ENCODE data around the gene TAF3. TPM values are rescaled to one million over a fixed set of nuclear protein-coding genes. Genes with fewer than 3 reads are reported as not detected.

TAF3 gene
- total RNA-seq, 1 donor from 2014 or later: 8.5 TPM

DNA sequence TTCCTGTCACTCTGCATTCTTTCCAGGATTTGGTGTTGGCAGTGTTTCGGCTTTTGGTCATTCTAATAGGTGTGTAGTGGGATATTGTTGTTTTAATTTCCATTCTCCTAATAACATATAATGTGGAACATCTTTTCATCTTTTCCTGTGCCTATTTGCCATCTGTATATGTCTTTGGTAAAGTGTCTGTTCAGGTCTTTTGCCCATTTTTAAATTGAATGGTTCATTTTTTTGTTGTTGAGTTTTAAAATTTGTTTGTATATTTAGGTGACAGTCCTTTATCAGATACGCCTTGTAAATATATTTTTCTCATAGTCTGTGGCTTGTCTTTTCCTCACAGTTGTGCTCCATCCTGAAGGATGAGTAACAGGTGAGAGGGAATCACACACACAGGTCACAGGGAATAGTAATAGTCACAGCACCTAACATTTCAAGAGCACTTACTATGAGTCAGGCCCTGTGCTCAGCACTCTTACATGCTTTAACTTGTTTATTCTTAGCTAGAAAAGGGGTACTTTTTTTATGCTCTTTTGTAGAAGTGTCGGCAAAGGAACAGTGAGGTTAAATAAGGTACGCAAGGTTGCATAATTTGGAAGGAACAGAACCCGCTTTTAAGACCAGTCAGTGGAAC lies 119.1 kb downstream of the TAF3 start:
- TF ChIP-seq, protein P1, sequence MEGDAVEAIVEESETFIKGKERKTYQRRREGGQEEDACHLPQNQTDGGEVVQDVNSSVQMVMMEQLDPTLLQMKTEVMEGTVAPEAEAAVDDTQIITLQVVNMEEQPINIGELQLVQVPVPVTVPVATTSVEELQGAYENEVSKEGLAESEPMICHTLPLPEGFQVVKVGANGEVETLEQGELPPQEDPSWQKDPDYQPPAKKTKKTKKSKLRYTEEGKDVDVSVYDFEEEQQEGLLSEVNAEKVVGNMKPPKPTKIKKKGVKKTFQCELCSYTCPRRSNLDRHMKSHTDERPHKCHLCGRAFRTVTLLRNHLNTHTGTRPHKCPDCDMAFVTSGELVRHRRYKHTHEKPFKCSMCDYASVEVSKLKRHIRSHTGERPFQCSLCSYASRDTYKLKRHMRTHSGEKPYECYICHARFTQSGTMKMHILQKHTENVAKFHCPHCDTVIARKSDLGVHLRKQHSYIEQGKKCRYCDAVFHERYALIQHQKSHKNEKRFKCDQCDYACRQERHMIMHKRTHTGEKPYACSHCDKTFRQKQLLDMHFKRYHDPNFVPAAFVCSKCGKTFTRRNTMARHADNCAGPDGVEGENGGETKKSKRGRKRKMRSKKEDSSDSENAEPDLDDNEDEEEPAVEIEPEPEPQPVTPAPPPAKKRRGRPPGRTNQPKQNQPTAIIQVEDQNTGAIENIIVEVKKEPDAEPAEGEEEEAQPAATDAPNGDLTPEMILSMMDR (IDR thresholded peaks at IDR 0.05): no peak
- no peak for DNase-seq (ENCODE audit: low spot score in 2 of 2)
- Histone ChIP-seq H3K4me1 (no peaks in the 10 kb centered on the region), H3K4me3 (no peak overlapping the region), H3K27ac (no peak overlapping the region), H3K36me3 (no peaks in the 10 kb centered on the region), H3K9me3 (peaks cover 0 to 4% of the 10 kb centered on the region in 2 donors), H3K27me3 (no peaks in the 10 kb centered on the region)
- intact Hi-C loops (cut with DNase I): no loop called here

DNA sequence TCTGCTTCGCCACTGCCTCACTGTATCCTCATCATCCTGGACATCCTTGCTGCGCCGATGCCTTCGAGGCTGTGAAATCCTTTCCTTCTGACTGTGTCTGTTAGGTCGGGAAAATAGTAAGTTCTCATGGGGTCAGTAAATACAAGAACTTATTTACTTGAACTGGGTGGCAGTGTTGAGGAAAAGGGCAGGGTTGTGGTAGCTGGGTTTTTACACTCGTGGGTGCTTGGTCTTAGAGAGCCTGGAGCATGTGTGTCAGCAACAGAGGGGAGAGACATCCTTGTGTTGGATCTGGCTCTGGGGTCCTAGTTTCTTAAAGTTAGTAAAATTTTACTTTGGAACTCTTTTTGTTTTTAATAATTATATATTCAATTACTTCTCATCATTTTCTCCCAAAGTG lies 123.3 kb downstream of the TAF3 start:
- no peak for DNase-seq (ENCODE audit: low spot score in 2 of 2)
- Histone ChIP-seq H3K36me3 (no peaks in the 10 kb centered on the region), H3K4me3 (no peak overlapping the region), H3K4me1 (no peaks in the 10 kb centered on the region), H3K27me3 (no peaks in the 10 kb centered on the region), H3K27ac (no peak overlapping the region), H3K9me3 (peaks cover 0 to 4% of the 10 kb centered on the region in 2 donors)
- TF ChIP-seq, protein P1 (IDR thresholded peaks at IDR 0.05): no peak
- intact Hi-C loops (cut with DNase I): no loop called here

DNA sequence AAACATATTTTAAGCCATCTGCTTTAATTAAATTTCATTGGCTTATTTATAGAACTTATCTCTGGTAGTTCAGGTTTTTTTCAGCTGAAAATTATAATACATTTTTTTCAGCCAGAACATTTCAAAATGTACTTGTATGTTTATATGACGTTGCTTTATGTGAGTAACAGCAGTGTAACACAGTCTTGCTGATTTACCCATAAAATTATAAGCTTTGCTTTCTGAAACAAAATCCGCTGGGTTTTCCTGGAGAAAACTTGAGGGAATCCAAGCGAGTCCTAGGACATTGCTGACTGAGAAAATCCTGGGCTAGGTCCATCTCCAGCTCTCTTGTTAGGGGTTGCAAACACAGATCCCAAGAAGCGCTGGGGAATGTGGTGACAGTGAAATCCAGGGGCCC lies 124.0 kb downstream of the TAF3 start:
- no peak for DNase-seq (ENCODE audit: low spot score in 2 of 2)
- H3K27ac ChIP-seq: no peak overlapping the region
- TF ChIP-seq, protein P1 (IDR thresholded peaks at IDR 0.05): no peak

DNA sequence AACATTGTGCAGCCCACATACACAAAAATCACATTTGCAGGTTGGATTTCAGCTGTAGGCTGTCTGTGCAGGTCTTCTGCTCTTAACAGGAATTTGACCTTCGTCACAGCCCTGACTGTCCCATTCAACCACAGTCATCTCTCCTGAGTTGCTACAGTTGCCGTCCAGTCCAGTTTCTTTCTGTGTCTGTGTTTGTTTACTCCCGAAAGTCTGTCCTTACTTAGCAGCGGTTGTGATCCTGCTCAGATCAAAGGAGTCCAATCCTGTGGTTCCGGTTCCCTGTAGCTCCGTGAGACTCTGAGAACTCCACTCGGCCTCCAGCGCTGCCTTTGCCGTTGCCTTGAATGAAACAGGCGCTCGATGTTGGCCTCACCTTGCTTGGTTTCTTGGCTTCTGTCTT lies 124.6 kb downstream of the TAF3 start:
- TF ChIP-seq, protein P1 (IDR thresholded peaks at IDR 0.05): no peak
- Histone ChIP-seq H3K36me3 (no peaks in the 10 kb centered on the region), H3K9me3 (peaks cover 0 to 4% of the 10 kb centered on the region in 2 donors), H3K27me3 (no peaks in the 10 kb centered on the region), H3K4me3 (no peak overlapping the region), H3K27ac (no peak overlapping the region), H3K4me1 (no peaks in the 10 kb centered on the region)
- intact Hi-C loops (cut with DNase I): no loop called here
- no peak for DNase-seq (ENCODE audit: low spot score in 2 of 2)

More for the DNA sequence above, 124.0 kb downstream of the TAF3 start:
- H3K27me3 ChIP-seq: no peaks in the 10 kb centered on the region
- no peak overlapping the region for H3K4me3 ChIP-seq
- intact Hi-C loops (cut with DNase I): no loop called here
- H3K4me1 ChIP-seq: no peaks in the 10 kb centered on the region
- no peaks in the 10 kb centered on the region for H3K36me3 ChIP-seq
- H3K9me3 ChIP-seq: peaks cover 0 to 4% of the 10 kb centered on the region in 2 donors

DNA sequence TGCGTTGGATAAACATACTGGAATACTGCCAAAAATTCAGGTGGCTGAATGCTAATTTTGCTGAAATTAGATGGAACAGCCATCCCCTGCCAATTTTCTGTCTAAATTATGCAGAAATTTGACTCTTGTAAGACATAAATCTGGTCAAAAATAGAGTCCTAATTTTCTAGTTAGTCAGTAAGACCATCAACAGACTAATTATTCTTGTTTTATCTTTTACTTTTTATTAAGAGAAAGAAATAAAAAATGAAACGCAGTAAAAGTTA lies 125.8 kb downstream of the TAF3 start:
- DNase-seq (ENCODE audit: low spot score in 2 of 2): no peak
- Histone ChIP-seq H3K27me3 (no peaks in the 10 kb centered on the region), H3K4me3 (no peak overlapping the region), H3K4me1 (no peaks in the 10 kb centered on the region), H3K9me3 (peaks cover 0 to 4% of the 10 kb centered on the region in 2 donors), H3K27ac (no peak overlapping the region), H3K36me3 (no peaks in the 10 kb centered on the region)
- intact Hi-C loops (cut with DNase I): no loop called here
- TF ChIP-seq, protein P1 (IDR thresholded peaks at IDR 0.05): no peak

DNA sequence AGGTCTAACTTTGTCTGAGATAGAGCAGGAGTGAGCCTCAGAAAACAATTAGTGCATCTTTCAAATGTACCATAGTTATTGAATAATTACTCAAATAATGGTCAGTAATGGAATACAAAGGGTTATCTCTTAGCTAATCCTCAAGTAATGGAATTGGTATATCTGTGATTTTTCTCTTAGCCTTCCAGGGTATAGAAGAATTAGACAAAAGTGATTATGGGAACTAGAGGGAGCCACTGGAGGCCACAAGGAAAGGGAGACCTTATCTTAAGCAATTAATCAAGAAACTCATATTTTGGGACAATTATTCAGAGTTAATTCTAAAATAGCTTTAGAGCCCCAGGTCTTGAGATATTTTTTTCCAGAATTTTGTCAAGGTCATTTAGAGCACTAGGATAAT lies 126.2 kb downstream of the TAF3 start:
- Histone ChIP-seq H3K36me3 (no peaks in the 10 kb centered on the region), H3K9me3 (peaks cover 0 to 2% of the 10 kb centered on the region in 2 donors), H3K4me3 (no peak overlapping the region), H3K27ac (no peak overlapping the region), H3K4me1 (no peaks in the 10 kb centered on the region), H3K27me3 (no peaks in the 10 kb centered on the region)
- intact Hi-C loops (cut with DNase I): no loop called here
- no peak for DNase-seq (ENCODE audit: low spot score in 2 of 2)
- TF ChIP-seq, protein P1 (IDR thresholded peaks at IDR 0.05): no peak

Data from ascending aorta (tissue), 2 donors.